Testis (tissue), 2 donors: Measurements from ENCODE around the gene EHBP1.

Experiments used
- CTCF ChIP-seq, 3 experiments: fragments of 450-650 bp in 2 of 3; fragments of 200-600 bp in 1 of 3; sonication (generic) in 1 of 3; IDR thresholded peaks; one replicate each; pipeline ENCODE4 v1.5.1; 2016 to 2019; ENCODE audit warnings: antibody characterized with exemption in 3 of 3, mild to moderate bottlenecking in 2 of 3, moderate library complexity in 1 of 3
- POLR2A ChIP-seq: fragments of 450-650 bp; IDR thresholded peaks from one replicate; pipeline ENCODE4 v1.6.1; 2017; ENCODE audit warnings: antibody characterized with exemption, mild to moderate bottlenecking, moderate library complexity

GRCh38 chr2:63040586-63040985 is 335.1 kb downstream of the EHBP1 start:
- TF ChIP-seq POLR2A (no peak), CTCF (IDR thresholded peaks at IDR 0.05) (no peak)
